ENCODE results near the gene CIAO1.

DNA sequence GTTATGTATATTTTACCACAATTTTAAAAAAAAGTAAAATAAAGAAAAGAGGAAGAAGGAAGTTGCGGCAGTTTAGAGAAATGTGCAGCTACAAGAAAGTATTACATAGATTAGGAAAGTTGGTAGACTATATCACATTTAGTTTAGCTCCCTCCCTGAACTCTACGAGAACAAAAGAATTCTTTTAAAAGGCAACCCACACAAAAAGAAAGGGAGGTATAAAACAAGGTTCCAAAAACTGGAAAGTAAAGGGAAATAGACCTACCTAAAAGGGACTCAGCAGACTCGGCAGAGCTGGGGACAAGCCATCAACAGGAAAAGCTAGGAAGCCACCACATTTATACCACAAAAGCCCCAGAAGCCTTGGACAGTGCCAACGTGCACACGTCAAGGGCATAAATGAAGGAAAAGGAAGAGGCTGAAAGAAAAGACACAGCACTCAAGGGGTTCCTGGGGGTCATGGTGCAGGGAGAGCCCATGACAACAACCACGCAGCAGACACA lies 9.4 kb upstream of the CIAO1 start:
- TF ChIP-seq POLR2A (IDR thresholded peaks at IDR 0.05), result no peak
- TF ChIP-seq, protein P1, sequence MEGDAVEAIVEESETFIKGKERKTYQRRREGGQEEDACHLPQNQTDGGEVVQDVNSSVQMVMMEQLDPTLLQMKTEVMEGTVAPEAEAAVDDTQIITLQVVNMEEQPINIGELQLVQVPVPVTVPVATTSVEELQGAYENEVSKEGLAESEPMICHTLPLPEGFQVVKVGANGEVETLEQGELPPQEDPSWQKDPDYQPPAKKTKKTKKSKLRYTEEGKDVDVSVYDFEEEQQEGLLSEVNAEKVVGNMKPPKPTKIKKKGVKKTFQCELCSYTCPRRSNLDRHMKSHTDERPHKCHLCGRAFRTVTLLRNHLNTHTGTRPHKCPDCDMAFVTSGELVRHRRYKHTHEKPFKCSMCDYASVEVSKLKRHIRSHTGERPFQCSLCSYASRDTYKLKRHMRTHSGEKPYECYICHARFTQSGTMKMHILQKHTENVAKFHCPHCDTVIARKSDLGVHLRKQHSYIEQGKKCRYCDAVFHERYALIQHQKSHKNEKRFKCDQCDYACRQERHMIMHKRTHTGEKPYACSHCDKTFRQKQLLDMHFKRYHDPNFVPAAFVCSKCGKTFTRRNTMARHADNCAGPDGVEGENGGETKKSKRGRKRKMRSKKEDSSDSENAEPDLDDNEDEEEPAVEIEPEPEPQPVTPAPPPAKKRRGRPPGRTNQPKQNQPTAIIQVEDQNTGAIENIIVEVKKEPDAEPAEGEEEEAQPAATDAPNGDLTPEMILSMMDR (IDR thresholded peaks at IDR 0.05), result no peak
- no peak for TF ChIP-seq POLR2AphosphoS5 (IDR thresholded peaks at IDR 0.05)

Data from prostate gland (tissue), 2 donors.